Effector CD4-positive, alpha-beta T cell (primary cell): ENCODE measurements around the gene DNAJA1.
"Not testable (repeated sequence)": the region's sequence is repeated elsewhere in the genome, so short reads cannot be mapped to it uniquely, and the experiment has no call there.

ENCODE experiments used
- DNase-seq: peaks from one replicate; pipeline ENCODE4 v3.0.0-alpha.2; 2020

The DNAJA1 gene

GRCh38 chr9:33082538-33083326 lies 57.7 kb downstream of the DNAJA1 start:
- DNase-seq: no peak

- not testable (repeated sequence) for DNase-seq
Observed at GRCh38 chr9:33085672-33086071, 60.6 kb downstream of the DNAJA1 start.
